ENCODE data around the gene HMSD.

HMSD gene

GRCh38 chr18:63969942-63970808 is 21.1 kb downstream of the HMSD start, which contains the start of gene SERPINB8:
Gene SERPINB8 (plus strand): TSS chr18:63970081. CDS start chr18:63978309, 8,228 bp downstream.
- TF ChIP-seq, protein P1, sequence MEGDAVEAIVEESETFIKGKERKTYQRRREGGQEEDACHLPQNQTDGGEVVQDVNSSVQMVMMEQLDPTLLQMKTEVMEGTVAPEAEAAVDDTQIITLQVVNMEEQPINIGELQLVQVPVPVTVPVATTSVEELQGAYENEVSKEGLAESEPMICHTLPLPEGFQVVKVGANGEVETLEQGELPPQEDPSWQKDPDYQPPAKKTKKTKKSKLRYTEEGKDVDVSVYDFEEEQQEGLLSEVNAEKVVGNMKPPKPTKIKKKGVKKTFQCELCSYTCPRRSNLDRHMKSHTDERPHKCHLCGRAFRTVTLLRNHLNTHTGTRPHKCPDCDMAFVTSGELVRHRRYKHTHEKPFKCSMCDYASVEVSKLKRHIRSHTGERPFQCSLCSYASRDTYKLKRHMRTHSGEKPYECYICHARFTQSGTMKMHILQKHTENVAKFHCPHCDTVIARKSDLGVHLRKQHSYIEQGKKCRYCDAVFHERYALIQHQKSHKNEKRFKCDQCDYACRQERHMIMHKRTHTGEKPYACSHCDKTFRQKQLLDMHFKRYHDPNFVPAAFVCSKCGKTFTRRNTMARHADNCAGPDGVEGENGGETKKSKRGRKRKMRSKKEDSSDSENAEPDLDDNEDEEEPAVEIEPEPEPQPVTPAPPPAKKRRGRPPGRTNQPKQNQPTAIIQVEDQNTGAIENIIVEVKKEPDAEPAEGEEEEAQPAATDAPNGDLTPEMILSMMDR (IDR thresholded peaks at IDR 0.05; ENCODE audit: insufficient read depth, low read length, poor library complexity, severe bottlenecking), result no peak
- peaks cover 5% of the 10 kb centered on the region for H3K36me3 ChIP-seq (ENCODE audit: control insufficient read depth, insufficient read depth, low read length)
- DNase-seq (ENCODE audit: extremely low read depth, insufficient read length), result peak; percentile 87

GRCh38 chr18:63970809-63971205 is 21.7 kb downstream of the HMSD start:
- no peak for DNase-seq (ENCODE audit: extremely low read depth, insufficient read length)
- Histone ChIP-seq H3K36me3 (ENCODE audit: control insufficient read depth, insufficient read depth, low read length) (peaks cover 5% of the 10 kb centered on the region), H3K27me3 (replicated peaks; ENCODE audit: control insufficient read depth, insufficient read depth, low read length) (no peaks in the 10 kb centered on the region), H3K4me3 (replicated peaks; ENCODE audit: low read depth, low read length) (peak overlapping the region; percentile 82)
- TF ChIP-seq, protein P1 (IDR thresholded peaks at IDR 0.05; ENCODE audit: insufficient read depth, low read length, poor library complexity, severe bottlenecking), result no peak

More at GRCh38 chr18:63969942-63970808, 21.1 kb downstream of the HMSD start, which contains the start of gene SERPINB8:
- H3K27me3 ChIP-seq (replicated peaks; ENCODE audit: control insufficient read depth, insufficient read depth, low read length), result no peaks in the 10 kb centered on the region
- peak within 1 kb of the TSS; percentile 82 for H3K4me3 ChIP-seq (replicated peaks; ENCODE audit: low read depth, low read length)

DNA sequence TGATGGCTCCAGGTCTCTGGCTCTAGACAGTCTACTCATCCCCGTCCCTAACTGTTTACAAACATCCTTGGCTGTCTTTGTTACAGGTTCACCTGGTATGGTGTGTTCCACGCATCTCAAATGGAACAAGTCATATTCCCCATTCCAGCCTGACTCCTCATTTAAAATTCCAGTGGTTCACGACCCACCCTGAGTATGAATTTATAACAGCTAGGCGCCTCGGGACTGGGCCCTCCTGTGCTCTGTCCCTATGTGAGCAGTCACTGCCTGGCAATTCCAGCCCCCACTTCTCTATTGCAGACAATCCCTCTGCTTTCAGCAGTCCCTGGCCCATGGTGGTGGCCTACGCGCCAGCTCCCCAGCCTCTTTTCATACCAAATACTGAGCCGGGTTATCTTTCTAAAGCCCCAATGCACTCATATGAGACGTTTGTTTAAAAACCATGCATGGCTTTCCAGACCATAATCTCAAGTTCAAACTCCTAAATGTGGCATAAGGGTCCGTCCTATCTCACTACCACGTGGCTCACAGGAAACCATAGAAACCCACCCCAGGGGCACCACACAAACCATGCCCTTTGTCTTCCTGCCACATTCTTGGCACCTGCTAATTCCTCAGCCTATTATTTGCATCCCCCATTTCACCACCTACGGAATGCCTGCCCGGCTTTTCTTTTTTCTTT is 22.4 kb downstream of the HMSD start:
- TF ChIP-seq, protein P1 (IDR thresholded peaks at IDR 0.05; ENCODE audit: insufficient read depth, low read length, poor library complexity, severe bottlenecking), result no peak
- H3K27me3 ChIP-seq (replicated peaks; ENCODE audit: control insufficient read depth, insufficient read depth, low read length), result no peaks in the 10 kb centered on the region
- no peak overlapping the region for H3K4me3 ChIP-seq (replicated peaks; ENCODE audit: low read depth, low read length)
- no peak for DNase-seq (ENCODE audit: extremely low read depth, insufficient read length)
- H3K36me3 ChIP-seq (ENCODE audit: control insufficient read depth, insufficient read depth, low read length), result peaks cover 5% of the 10 kb centered on the region

DNA sequence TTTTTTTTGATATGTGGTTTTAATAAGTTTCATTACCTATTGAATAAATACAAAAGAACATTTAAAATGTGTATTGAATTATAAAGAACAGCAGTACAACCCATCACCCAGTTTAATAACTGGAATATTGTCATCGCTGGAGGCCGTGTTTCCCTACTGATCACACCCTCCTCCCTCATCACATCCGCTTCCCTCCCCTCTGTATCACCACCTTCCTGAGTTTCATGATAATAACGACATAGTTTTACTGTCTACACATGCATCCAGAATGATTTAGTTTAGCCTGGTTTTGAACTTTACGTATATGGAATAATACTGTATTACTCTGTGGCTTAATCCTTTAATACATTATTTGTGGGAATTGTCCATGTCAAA is 22.9 kb downstream of the HMSD start:
- TF ChIP-seq, protein P1 (IDR thresholded peaks at IDR 0.05; ENCODE audit: insufficient read depth, low read length, poor library complexity, severe bottlenecking), result no peak
- no peak for DNase-seq (ENCODE audit: extremely low read depth, insufficient read length)
- H3K36me3 ChIP-seq (ENCODE audit: control insufficient read depth, insufficient read depth, low read length), result peaks cover 5% of the 10 kb centered on the region
- no peak overlapping the region for H3K4me3 ChIP-seq (replicated peaks; ENCODE audit: low read depth, low read length)
- no peaks in the 10 kb centered on the region for H3K27me3 ChIP-seq (replicated peaks; ENCODE audit: control insufficient read depth, insufficient read depth, low read length)

DNA sequence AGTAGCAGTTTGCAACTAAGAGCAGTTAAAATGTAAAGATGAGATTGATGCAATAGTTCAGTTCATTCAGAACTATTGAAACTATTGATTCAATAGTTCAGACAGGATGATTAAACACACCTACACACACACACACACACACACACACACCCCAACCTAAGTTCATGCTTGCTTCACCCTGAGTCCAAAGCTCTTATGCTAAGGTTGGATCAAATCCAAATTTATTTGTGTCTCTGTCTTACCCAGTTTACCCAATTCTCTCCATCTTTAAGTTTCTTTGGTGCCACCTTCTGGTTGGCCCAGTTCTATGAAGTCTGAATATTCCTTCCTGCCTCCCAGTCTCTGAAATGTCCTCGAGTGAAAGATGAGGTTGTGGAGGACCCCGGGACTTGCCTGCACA is 25.9 kb downstream of the HMSD start:
- Histone ChIP-seq H3K27me3 (replicated peaks; ENCODE audit: control insufficient read depth, insufficient read depth, low read length) (no peaks in the 10 kb centered on the region), H3K4me3 (replicated peaks; ENCODE audit: low read depth, low read length) (no peak overlapping the region), H3K36me3 (ENCODE audit: control insufficient read depth, insufficient read depth, low read length) (peaks cover under 1% of the 10 kb centered on the region; the same call in 1 of the 2 replicates)
- DNase-seq (ENCODE audit: extremely low read depth, insufficient read length), result no peak
- TF ChIP-seq, protein P1 (IDR thresholded peaks at IDR 0.05; ENCODE audit: insufficient read depth, low read length, poor library complexity, severe bottlenecking), result peak; percentile 36
